Activated effector memory CD4-positive, alpha-beta T cell treated with anti-CD3 and anti-CD28 coated beads, Interleukin-2, amount 50 U/mL, for 16 hours (primary cell): ENCODE measurements around the gene JAG1.

Source experiments
- DNase-seq: peaks from one replicate; pipeline ENCODE4 v3.0.0-alpha.2; 2020

JAG1 gene

DNA sequence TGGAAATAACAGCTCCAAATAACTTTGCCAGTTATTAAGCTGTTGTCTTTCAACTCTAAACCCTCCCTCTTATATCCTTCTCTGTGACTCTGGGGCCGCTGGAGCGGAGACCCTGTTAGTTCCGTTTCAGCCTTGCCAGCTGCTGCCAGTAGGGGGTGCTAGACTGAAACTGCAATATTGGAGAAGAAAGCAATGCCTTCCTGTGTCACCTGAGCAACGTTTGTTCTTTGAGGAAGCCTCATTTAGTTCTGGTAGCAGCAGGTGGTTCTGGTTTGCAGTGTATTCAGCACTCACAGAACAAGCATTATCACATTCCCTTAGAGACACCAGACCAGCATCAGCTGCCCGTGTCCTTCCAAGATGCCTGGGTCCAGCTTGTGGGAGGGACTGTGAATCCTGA, 22.9 kb upstream of the JAG1 start:
- DNase-seq = no peak

GRCh38 chr20:10689385-10689784, 15.6 kb upstream of the JAG1 start:
- DNase-seq = no peak

- no peak for DNase-seq
Measured at GRCh38 chr20:10687895-10688294, 14.1 kb upstream of the JAG1 start.

- DNase-seq = no peak
Measured at GRCh38 chr20:10686356-10687133, 12.7 kb upstream of the JAG1 start.

- DNase-seq = no peak
Measured at GRCh38 chr20:10683537-10683936, 9.7 kb upstream of the JAG1 start.

DNA sequence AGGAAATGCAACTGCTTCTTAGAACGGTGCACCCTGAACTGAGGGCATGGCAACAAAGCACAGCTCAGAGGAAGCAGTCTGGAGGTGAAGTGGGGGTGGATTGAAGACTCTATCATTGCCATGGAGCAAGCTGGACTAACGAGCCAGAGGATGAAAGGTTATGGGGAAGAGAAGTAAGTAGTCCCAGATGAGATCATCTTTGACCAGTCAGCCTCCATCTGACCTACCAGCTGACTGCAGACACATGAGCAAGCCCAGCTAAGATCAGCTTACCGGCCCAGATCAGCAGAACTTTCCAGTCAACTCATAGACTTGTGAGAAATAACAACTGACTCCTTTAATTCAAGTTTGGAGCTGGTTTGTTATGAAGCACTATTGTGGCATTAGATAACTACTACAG, 9.1 kb upstream of the JAG1 start:
- DNase-seq = no peak

DNA sequence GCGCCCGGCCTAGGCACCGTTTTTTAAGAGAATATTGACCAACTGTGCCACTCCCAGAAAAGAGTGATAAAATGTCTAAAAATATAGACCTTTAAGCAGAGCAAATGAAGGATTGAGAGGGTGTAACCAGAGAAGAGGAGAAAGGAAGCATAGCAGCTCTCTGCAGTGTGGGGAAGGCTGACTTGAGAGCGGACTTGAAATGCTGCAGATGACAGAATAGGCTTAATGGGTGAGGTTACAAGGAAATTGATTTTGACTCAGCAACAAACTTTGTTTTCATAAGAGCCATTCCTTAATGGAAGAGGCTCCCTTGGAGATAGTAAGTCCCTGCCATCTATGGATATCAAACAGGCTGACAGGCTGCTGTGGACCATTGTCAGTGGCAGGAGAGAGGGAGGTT, 7.7 kb upstream of the JAG1 start:
- no peak for DNase-seq

- no peak for DNase-seq
Measured at GRCh38 chr20:10680571-10680970, 6.8 kb upstream of the JAG1 start.

GRCh38 chr20:10679269-10679668, 5.5 kb upstream of the JAG1 start:
- DNase-seq = no peak

DNA sequence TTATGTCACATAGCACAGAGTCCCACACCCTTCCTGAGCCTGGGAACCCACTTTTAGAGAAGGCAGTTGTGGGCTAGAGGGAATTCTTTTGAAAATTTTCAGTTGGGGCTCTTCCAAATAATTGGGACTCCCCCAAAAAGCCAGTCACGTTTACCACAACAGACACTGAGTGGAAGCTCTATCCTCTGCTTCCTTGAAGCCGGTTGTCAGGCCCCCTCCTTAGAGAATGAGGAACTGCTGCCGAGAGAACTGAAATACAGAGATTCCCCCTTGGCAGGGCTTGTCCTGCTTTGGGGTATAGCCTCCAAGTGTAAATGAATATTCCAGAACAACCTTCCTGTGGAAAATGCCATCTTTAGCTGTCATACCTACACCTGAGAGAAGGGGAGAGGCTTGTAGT, 2.7 kb upstream of the JAG1 start:
- no peak for DNase-seq

DNA sequence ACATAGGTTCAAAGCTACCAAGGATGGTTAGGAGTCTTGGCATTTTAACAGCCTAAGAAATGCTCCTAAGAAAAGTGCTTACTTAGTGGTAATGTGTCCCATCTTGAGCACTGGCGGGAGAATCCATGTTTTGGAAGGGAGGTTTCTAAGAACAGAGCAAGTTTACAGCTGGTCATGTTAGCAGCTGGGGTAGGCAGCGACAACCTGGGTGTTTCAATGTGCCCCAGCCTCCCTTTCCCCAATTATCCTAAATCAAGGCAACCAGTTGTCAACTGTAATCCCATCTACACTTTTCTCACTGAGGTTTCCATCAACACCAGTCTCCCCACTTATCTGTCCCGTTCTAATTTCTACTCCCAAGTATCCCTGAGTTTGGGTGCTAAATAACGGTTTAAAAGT, 1.6 kb upstream of the JAG1 start:
- no peak for DNase-seq

DNA sequence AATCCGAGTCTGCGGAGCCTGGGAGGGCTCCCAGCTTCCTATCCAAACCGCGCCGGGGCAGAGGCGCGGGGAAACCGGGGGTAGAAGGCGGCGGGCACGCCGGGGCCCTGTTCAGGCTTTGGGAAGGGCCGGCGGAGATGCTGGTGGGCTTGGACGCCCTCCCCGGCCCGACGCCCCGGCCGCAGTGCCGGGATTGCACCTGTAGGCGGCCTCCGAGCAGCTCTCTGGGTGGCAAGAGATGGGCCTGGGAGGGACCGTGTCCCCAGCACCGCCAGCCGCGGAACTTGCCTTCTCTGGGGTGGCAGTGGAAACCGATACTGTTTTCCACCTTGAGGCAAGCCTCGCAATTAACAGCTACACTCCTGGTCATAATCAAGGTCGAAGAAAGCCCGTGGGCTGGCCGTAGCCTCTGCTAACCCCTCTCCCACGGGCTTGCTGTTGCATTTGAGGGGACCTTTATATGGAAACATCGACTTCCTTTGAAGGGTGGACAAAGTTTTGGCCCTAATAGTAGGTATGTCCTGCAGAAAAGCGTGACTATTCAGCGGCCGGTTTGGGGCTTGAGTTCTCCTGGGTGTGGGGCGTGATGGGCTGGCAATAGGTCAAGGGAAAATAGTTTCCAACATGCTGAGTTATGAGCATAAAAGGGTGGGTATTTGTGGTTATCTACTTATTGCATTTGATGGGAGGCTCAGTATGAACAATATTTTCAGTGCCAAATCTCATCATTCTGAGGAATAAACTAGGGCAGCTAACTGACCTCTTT, 1.1 kb upstream of the JAG1 start:
- DNase-seq = peak; percentile 69

DNA sequence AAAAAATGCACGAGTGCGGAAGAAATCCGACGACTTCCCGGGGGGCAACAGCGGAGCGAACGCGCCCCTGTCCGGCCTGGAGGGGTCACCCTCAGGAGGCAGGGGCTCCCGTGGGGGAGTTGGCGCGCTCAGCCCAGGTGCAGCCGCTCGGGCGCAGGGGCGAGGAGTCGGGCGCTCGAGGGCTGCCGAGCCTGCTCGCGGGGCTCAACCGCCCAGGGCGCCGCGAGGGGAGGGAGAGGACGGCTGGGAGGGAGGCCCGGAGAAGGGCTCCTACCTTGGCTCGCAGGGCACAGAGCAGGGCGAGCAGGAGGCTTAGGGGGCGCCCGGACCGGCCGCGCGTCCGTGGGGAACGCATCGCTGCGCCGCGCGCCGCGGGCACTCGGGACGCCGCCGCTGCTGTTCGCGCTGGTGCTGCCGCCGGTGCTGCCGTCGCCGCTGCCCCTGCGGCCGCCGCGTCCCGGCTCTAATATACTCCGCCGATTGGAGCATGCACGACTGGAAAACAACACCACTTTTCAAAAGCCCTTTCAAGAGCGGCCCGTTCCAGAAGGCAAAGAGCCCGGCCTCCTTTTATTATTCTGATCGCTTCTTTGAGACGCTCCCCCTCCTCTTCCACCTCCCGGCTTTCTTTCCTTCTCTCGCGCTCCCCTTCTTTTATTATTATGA, 490 bp downstream of the JAG1 start:
- DNase-seq = no peak

DNA sequence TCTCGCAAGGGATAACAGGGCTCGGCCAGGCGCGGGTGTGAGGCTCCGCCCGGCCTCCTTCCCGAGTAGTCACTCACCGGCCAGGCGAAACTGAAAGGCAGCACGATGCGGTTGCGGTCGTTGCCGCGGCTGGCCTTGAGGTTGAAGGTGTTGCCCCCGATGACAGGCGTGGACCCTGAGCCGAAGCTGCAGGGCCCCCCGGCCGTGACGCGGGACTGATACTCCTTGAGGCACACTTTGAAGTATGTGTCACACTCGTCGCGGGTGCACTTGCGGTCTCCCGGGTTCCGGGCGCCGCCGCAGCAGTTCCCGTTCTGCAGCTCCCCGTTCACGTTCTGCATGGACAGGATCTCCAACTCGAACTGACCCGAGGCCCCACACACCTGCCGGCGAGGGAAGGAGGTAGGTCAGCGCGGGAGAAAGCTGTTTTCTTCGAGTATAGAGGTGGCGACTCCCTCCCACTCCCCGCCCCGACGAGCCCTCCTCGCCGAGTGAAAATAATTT, 1.1 kb downstream of the JAG1 start:
- peak; percentile 71 for DNase-seq

DNA sequence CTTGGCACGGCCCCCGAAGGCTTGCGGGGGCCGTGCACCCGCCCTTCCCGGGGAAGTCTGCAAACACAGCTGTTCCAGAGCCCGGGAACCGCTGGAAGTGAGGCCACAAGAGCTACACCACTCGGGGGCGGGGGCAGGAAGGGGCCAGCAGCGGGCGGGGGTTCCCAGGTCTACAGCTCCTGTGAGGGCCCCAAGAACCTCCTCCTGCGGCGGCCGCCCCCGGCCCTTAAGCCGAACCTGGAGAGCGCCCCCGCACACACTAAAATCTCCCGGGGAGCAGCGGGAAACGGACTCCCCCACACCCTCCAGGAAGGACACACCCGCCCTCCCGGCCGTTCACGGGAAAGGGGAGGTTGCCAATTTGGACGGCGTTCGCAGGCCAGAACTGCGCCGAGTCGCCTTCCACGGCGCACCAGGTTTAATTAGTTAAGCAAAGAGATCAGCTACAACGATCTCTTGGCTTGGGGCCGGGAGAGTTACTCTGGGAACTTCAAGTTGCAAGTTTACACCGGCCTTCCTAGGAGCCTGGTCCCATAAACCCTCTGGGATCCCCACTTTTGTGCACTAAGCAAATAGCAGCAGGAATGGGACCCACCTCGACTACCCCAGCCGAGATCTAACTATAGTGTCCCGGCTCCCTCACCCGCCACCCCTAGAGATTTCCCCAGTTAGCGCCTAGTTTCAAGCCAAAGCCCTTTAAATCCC, 1.7 kb downstream of the JAG1 start:
- no peak for DNase-seq

GRCh38 chr20:10671221-10671918, 2.4 kb downstream of the JAG1 start:
- no peak for DNase-seq

- DNase-seq = no peak
Measured at GRCh38 chr20:10670501-10671220, 3.1 kb downstream of the JAG1 start.

GRCh38 chr20:10669843-10670446, 3.9 kb downstream of the JAG1 start:
- no peak for DNase-seq

GRCh38 chr20:10668677-10669368, 5.0 kb downstream of the JAG1 start:
- DNase-seq = no peak

- DNase-seq = no peak
Measured at GRCh38 chr20:10667560-10668167, 6.1 kb downstream of the JAG1 start.
